Cardiac fibroblast (primary cell): ENCODE measurements around the gene DNALI1.

Experiments
- DNase-seq, 2 donors: peaks; one replicate each; pipeline versions ENCODE4 v3.0.0 to v3.0.0-alpha.2; 2010; ENCODE audit warnings: low read depth in 2 of 2
- H3K4me3 ChIP-seq, 2 donors: replicated peaks in 1 of 2; 1 replicate in 1 of 2; 2 replicates in 1 of 2; pipeline ENCODE4 v1.5.1; 2011; ENCODE audit warnings: low read depth in 2 of 2, low read length in 2 of 2, mild to moderate bottlenecking in 2 of 2, moderate library complexity in 1 of 2
- CTCF ChIP-seq: IDR thresholded peaks from one replicate; pipeline ENCODE4 v1.5.1; 2011; ENCODE audit warnings: low read depth, mild to moderate bottlenecking, low read length, inconsistent platforms

DNALI1 gene

DNA sequence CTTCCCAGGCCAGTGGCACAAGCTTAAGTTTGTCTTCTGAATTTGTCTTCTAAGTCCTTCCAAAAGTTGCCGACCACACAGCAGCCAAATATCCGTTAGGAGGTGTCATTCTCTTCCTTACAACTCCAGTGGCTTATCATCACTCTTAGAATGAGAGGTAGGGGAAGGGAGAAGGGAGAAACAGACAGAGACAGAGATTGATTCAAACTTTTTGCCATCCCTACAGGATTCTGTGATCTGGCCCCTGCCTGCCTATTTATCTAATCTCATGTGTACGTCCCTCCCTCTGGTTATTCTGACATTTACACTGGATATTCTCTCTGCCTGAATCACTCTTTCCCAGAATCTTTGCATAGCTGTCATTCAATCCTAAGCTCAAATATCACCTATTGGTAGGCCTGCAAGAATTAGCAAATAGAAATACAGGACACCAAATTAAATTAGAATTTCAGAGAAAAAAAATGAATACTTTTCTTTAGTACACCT lies 39.5 kb downstream of the DNALI1 start:
- H3K4me3 ChIP-seq = peak overlapping the region; percentile 87 to 94
- DNase-seq = no peak
- no peak for TF ChIP-seq CTCF

GRCh38 chr1:37599940-37600339 lies 43.2 kb downstream of the DNALI1 start:
- no peak for DNase-seq
- no peak for TF ChIP-seq CTCF
- H3K4me3 ChIP-seq = no peak overlapping the region

GRCh38 chr1:37601441-37601840 lies 44.7 kb downstream of the DNALI1 start:
- no peak overlapping the region for H3K4me3 ChIP-seq
- DNase-seq = no peak
- no peak for TF ChIP-seq CTCF

- peak; percentile 72 for TF ChIP-seq CTCF
- H3K4me3 ChIP-seq = no peak overlapping the region
- peak; percentile 52 to 55 for DNase-seq
Measured at GRCh38 chr1:37602750-37603694, 46.3 kb downstream of the DNALI1 start.

DNA sequence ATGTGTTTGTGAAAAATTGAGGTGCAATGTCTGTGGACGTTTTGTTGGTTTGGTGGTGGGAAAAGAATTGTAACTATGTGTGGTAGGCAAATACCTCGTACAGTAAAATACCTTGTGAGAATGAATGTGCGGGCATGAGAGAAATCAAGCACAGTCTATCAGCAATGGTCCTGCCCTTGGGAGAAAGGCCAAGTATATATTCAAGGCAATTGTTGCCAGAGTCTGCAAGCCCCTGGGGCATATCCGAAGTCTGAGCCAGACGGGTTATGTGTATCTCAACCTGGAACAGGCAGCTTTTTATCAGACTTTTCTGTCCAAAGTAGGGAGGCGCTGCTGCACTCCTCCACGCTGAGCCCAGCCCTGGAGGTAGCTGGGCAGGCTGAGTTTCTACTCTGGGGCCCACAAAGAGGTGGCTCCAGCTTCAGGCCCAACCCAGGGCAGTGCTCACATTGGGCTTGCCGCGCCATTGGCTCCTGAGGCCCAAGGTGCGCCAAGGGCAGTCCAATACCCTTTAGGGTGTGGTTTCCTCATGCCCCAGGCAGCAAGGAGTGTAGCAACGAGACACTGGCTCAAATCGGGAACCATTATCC lies 48.4 kb downstream of the DNALI1 start:
- DNase-seq = peak in 1 of 2 donors; percentile 17
- TF ChIP-seq CTCF = no peak
- no peak overlapping the region for H3K4me3 ChIP-seq

DNA sequence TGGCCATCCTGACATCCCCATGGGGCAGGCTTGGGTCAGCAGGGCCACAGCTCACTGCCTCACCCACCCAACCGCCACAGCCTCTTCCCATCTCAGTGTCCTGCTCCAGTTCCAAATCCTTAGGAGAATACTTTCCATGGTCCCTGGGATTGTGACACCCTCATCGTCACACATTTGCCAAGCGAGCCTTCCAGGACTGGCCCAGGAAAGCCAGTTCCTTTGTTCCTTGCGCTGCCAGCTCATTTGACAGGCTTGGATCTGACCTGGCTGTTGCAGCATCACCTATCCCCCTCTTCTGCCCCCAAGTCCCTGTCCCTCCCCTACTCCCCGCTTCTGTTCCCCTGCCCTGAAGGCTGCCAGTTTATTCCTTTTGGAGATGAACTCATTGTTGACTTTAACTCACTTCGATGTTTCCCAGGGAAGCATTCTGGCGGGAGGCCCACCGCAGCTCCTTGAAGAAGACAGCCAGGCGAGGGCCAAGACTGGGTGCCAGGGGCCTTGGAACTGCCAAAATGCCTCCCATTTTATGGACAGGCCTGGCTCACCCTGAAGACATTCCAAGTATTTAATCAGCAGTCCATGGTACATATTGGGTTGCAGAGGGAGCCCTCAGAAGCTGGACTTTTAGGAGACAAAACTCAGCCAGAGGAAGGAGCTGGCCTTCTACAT lies 49.2 kb downstream of the DNALI1 start:
- no peak for TF ChIP-seq CTCF
- peak in 1 of 2 donors; percentile 55 for DNase-seq
- no peak overlapping the region for H3K4me3 ChIP-seq
